ENCODE results near the gene OPN3.

Gene OPN3

DNA sequence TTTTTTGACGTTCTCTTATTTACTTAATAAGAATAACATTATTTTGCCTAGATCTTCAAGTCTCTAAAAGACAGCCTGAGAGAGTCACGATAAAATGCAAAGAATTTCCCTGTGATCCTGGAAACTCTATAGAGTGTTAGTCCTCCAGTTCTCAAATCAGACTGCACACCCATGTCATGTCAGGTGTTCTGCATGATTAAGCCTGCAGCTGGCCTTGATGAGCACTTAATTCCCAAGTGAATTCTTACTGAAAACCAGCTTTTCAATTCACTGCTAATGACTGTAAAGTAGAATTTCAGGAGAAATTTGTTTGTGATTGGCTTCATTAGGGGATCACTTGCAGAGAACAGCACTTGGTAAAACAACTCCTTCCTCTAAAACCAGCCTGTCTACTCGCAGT, 41.9 kb downstream of the OPN3 start:
- no peak for DNase-seq
- Histone ChIP-seq H2AFZ (ENCODE audit: low read depth, low read length) (no peak overlapping the region), H2BK120ac (ENCODE audit: low read depth, low read length) (no peak overlapping the region), H4K91ac (ENCODE audit: low read length) (no peak overlapping the region), H3K14ac (ENCODE audit: low read length in 2 of 2) (no peak overlapping the region), H2BK15ac (ENCODE audit: low read depth, poor library complexity, severe bottlenecking) (no peak overlapping the region), H4K8ac (ENCODE audit: low read length) (no peak overlapping the region), H2AK5ac (ENCODE audit: low read length, severe bottlenecking) (no peak overlapping the region), H3K4me2 (ENCODE audit: low read length, poor library complexity, severe bottlenecking) (no peak overlapping the region), H3K4ac (ENCODE audit: low read depth in 1 of 2, low read length in 2 of 2) (no peak overlapping the region), H2BK5ac (ENCODE audit: low read depth, low read length, poor library complexity, severe bottlenecking) (peak overlapping the region; percentile 9), H3K23ac (ENCODE audit: low read length in 2 of 2) (no peak overlapping the region), H3K27ac (ENCODE audit: low read length, poor library complexity, severe bottlenecking) (peak overlapping the region; percentile 91), H3K4me1 (ENCODE audit: control insufficient read depth, insufficient read depth, low read depth, low read length) (peaks cover 5% of the 10 kb centered on the region), H2BK12ac (ENCODE audit: low read length in 2 of 2) (no peak overlapping the region), H3K9me3 (ENCODE audit: control insufficient read depth, low read length) (no peaks in the 10 kb centered on the region), H3K18ac (ENCODE audit: low read depth in 1 of 2, low read length in 2 of 2) (no peak overlapping the region), H3K27me3 (ENCODE audit: control insufficient read depth in 1 of 2, insufficient read depth in 1 of 2, low read length in 2 of 2) (no peaks in the 10 kb centered on the region), H3K79me1 (replicated peaks; ENCODE audit: low read length, poor library complexity, severe bottlenecking) (peaks cover 3% of the 10 kb centered on the region), H3K9ac (ENCODE audit: low read length) (no peak overlapping the region), H3K4me3 (ENCODE audit: insufficient read depth in 1 of 2, low read depth in 1 of 2, low read length in 2 of 2) (no peak overlapping the region), H3K36me3 (ENCODE audit: control insufficient read depth in 1 of 2, insufficient read depth in 2 of 2, low read depth in 1 of 2, low read length in 2 of 2) (peaks cover 0 to 5% of the 10 kb centered on the region in 2 experiments)
- 94% methylated on average over 2 of the region's 3 CpGs for WGBS

DNA sequence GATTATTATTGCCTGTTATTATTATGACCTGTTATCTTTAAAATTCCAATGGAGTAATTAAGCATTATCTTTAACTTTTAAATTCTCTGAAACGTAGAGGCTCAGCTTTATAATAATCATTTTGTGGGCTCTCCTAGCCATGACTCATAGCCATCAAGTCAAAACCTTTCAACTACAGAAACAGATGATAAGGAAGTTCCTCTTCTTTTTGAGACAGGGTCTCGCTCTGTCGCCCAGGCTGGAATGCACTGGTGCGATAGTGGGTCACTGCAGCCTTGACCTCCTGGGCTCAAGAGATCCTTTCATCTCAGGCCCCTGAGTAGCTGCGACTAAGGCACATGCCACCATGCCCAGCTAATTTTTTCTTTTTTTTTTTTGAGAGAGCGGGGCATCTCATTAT, 43.5 kb downstream of the OPN3 start:
- Histone ChIP-seq H2BK120ac (ENCODE audit: low read depth, low read length) (no peak overlapping the region), H2AK5ac (ENCODE audit: low read length, severe bottlenecking) (peak overlapping the region; percentile 76), H3K4me1 (ENCODE audit: control insufficient read depth, insufficient read depth, low read depth, low read length) (peaks cover 8% of the 10 kb centered on the region), H3K14ac (ENCODE audit: low read length in 2 of 2) (no peak overlapping the region), H3K4ac (ENCODE audit: low read depth in 1 of 2, low read length in 2 of 2) (no peak overlapping the region), H3K4me3 (ENCODE audit: insufficient read depth in 1 of 2, low read depth in 1 of 2, low read length in 2 of 2) (no peak overlapping the region), H2BK12ac (ENCODE audit: low read length in 2 of 2) (no peak overlapping the region), H3K18ac (ENCODE audit: low read depth in 1 of 2, low read length in 2 of 2) (no peak overlapping the region), H2AFZ (ENCODE audit: low read depth, low read length) (no peak overlapping the region), H3K4me2 (ENCODE audit: low read length, poor library complexity, severe bottlenecking) (no peak overlapping the region), H3K9me3 (ENCODE audit: control insufficient read depth, low read length) (no peaks in the 10 kb centered on the region), H3K79me1 (replicated peaks; ENCODE audit: low read length, poor library complexity, severe bottlenecking) (peaks cover 3% of the 10 kb centered on the region), H4K91ac (ENCODE audit: low read length) (no peak overlapping the region), H4K8ac (ENCODE audit: low read length) (no peak overlapping the region), H3K23ac (ENCODE audit: low read length in 2 of 2) (no peak overlapping the region), H3K36me3 (ENCODE audit: control insufficient read depth in 1 of 2, insufficient read depth in 2 of 2, low read depth in 1 of 2, low read length in 2 of 2) (peaks cover 0 to 5% of the 10 kb centered on the region in 2 experiments), H3K27ac (ENCODE audit: low read length, poor library complexity, severe bottlenecking) (peak overlapping the region; percentile 39), H2BK5ac (ENCODE audit: low read depth, low read length, poor library complexity, severe bottlenecking) (peak overlapping the region; percentile 84), H3K9ac (ENCODE audit: low read length) (no peak overlapping the region), H3K27me3 (ENCODE audit: control insufficient read depth in 1 of 2, insufficient read depth in 1 of 2, low read length in 2 of 2) (no peaks in the 10 kb centered on the region), H2BK15ac (ENCODE audit: low read depth, poor library complexity, severe bottlenecking) (no peak overlapping the region)
- 81% methylated on average over 6 of the region's 6 CpGs for WGBS
- DNase-seq, result no peak

DNA sequence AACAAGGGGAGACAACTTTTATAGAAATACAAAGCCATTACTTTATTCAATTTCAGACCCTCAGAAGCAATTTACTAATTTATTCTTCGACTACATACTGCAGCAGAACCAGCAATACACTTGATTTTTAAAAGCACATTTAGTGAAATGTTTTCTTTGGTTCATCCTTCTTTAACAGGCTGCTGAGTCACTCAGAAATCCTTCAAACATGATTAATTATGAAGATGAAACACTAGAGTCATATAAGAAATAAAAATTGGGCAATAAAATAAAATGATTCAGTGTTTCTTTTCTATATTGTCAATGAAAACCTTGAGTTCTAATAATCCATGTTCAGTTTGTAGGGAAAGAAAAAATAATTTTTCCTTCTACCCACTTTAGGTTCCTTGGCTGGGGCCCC, 47.0 kb downstream of the OPN3 start:
- no peak overlapping the region for H2BK15ac ChIP-seq (ENCODE audit: low read depth, poor library complexity, severe bottlenecking)
- no peak overlapping the region for H2AK5ac ChIP-seq (ENCODE audit: low read length, severe bottlenecking)
- H3K23ac ChIP-seq (ENCODE audit: low read length in 2 of 2), result no peak overlapping the region
- no peak overlapping the region for H2BK5ac ChIP-seq (ENCODE audit: low read depth, low read length, poor library complexity, severe bottlenecking)
- no peak overlapping the region for H4K91ac ChIP-seq (ENCODE audit: low read length)
- no peak overlapping the region for H3K9ac ChIP-seq (ENCODE audit: low read length)
- peaks cover 10% of the 10 kb centered on the region for H3K4me1 ChIP-seq (ENCODE audit: control insufficient read depth, insufficient read depth, low read depth, low read length)
- WGBS, result 67% methylated on average over 1 of the region's 1 CpG
- no peak overlapping the region for H4K8ac ChIP-seq (ENCODE audit: low read length)
- peaks cover 3% of the 10 kb centered on the region for H3K79me1 ChIP-seq (replicated peaks; ENCODE audit: low read length, poor library complexity, severe bottlenecking)
- H2AFZ ChIP-seq (ENCODE audit: low read depth, low read length), result no peak overlapping the region
- H3K9me3 ChIP-seq (ENCODE audit: control insufficient read depth, low read length), result no peaks in the 10 kb centered on the region
- no peak overlapping the region for H2BK12ac ChIP-seq (ENCODE audit: low read length in 2 of 2)
- DNase-seq, result no peak
- peaks cover 0 to 5% of the 10 kb centered on the region in 2 experiments for H3K36me3 ChIP-seq (ENCODE audit: control insufficient read depth in 1 of 2, insufficient read depth in 2 of 2, low read depth in 1 of 2, low read length in 2 of 2)
- H3K4me2 ChIP-seq (ENCODE audit: low read length, poor library complexity, severe bottlenecking), result no peak overlapping the region
- no peak overlapping the region for H2BK120ac ChIP-seq (ENCODE audit: low read depth, low read length)
- no peak overlapping the region for H3K18ac ChIP-seq (ENCODE audit: low read depth in 1 of 2, low read length in 2 of 2)
- no peak overlapping the region for H3K14ac ChIP-seq (ENCODE audit: low read length in 2 of 2)
- H3K27me3 ChIP-seq (ENCODE audit: control insufficient read depth in 1 of 2, insufficient read depth in 1 of 2, low read length in 2 of 2), result no peaks in the 10 kb centered on the region
- H3K4me3 ChIP-seq (ENCODE audit: insufficient read depth in 1 of 2, low read depth in 1 of 2, low read length in 2 of 2), result no peak overlapping the region
- no peak overlapping the region for H3K4ac ChIP-seq (ENCODE audit: low read depth in 1 of 2, low read length in 2 of 2)
- no peak overlapping the region for H3K27ac ChIP-seq (ENCODE audit: low read length, poor library complexity, severe bottlenecking)

DNA sequence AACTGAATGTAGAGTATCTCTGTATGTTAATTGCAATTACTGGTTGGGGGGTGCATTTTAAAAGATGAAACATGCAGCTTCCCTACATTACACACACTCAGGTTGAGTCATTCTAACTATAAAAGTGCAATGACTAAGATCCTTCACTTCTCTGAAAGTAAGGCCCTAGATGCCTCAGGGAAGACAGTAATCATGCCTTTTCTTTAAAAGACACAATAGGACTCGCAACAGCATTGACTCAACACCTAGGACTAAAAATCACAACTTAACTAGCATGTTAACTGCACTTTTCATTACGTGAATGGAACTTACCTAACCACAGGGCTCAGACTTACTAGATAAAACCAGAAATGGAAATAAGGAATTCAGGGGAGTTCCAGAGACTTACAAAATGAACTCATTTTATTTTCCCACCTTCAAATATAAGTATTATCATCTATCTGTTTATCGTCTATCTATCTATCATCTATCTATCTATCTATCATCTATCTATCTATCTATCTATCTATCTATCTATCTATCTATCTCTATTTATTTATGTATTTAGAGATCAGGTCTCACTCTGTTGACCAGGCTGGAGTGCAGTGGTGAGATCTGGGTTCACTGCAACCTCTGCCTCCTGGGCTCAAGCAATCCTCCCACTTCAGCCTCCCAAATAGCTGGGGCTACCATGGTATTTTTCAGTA, 47.8 kb downstream of the OPN3 start:
- H3K27me3 ChIP-seq (ENCODE audit: control insufficient read depth in 1 of 2, insufficient read depth in 1 of 2, low read length in 2 of 2), result no peaks in the 10 kb centered on the region
- DNase-seq, result peak; percentile 51

More for the DNA sequence above, 47.8 kb downstream of the OPN3 start:
- H3K4me2 ChIP-seq (ENCODE audit: low read length, poor library complexity, severe bottlenecking), result no peak overlapping the region
- H4K91ac ChIP-seq (ENCODE audit: low read length), result no peak overlapping the region
- no peak overlapping the region for H2BK15ac ChIP-seq (ENCODE audit: low read depth, poor library complexity, severe bottlenecking)
- H3K79me1 ChIP-seq (replicated peaks; ENCODE audit: low read length, poor library complexity, severe bottlenecking), result peaks cover 3% of the 10 kb centered on the region
- peaks cover 9% of the 10 kb centered on the region for H3K4me1 ChIP-seq (ENCODE audit: control insufficient read depth, insufficient read depth, low read depth, low read length)
- H2BK5ac ChIP-seq (ENCODE audit: low read depth, low read length, poor library complexity, severe bottlenecking), result no peak overlapping the region
- no peaks in the 10 kb centered on the region for H3K9me3 ChIP-seq (ENCODE audit: control insufficient read depth, low read length)
- no peak overlapping the region for H3K18ac ChIP-seq (ENCODE audit: low read depth in 1 of 2, low read length in 2 of 2)
- no peak overlapping the region for H3K23ac ChIP-seq (ENCODE audit: low read length in 2 of 2)
- no peak overlapping the region for H3K14ac ChIP-seq (ENCODE audit: low read length in 2 of 2)
- no peak overlapping the region for H3K4ac ChIP-seq (ENCODE audit: low read depth in 1 of 2, low read length in 2 of 2)
- H3K27ac ChIP-seq (ENCODE audit: low read length, poor library complexity, severe bottlenecking), result peak overlapping the region; percentile 78
- no peak overlapping the region for H2BK12ac ChIP-seq (ENCODE audit: low read length in 2 of 2)
- H3K36me3 ChIP-seq (ENCODE audit: control insufficient read depth in 1 of 2, insufficient read depth in 2 of 2, low read depth in 1 of 2, low read length in 2 of 2), result peaks cover 0 to 5% of the 10 kb centered on the region in 2 experiments
- H2BK120ac ChIP-seq (ENCODE audit: low read depth, low read length), result no peak overlapping the region
- H2AK5ac ChIP-seq (ENCODE audit: low read length, severe bottlenecking), result peak overlapping the region; percentile 68
- H4K8ac ChIP-seq (ENCODE audit: low read length), result no peak overlapping the region
- H2AFZ ChIP-seq (ENCODE audit: low read depth, low read length), result no peak overlapping the region
- WGBS, result 88% methylated on average over 3 of the region's 3 CpGs
- H3K4me3 ChIP-seq (ENCODE audit: insufficient read depth in 1 of 2, low read depth in 1 of 2, low read length in 2 of 2), result no peak overlapping the region
- H3K9ac ChIP-seq (ENCODE audit: low read length), result no peak overlapping the region

All from mesenchymal stem cell (in vitro differentiated cells and primary cell).